Stimulated activated CD4-positive, alpha-beta T cell treated with anti-CD3 and anti-CD28 coated beads, Interleukin-1b, Interleukin-23, amount 100 ng/mL, for 4 hours (primary cell): ENCODE data around the gene PIGC.

ENCODE experiments used
- DNase-seq, 2 donors: peaks; one replicate each; pipeline ENCODE4 v3.0.0-alpha.2; 2020; ENCODE audit warnings: low read depth in 2 of 2

PIGC gene

GRCh38 chr1:172443666-172444453 is at the start of gene PIGC:
Gene PIGC, minus strand, starts transcription at chr1:172444069. Its CDS starts 1,447 bp downstream, at chr1:172442622.
- peak; percentile 86 to 89 for DNase-seq

GRCh38 chr1:172492421-172492820 is 48.6 kb upstream of the PIGC start:
- DNase-seq, result no peak

GRCh38 chr1:172489847-172490246 is 46.0 kb upstream of the PIGC start:
- DNase-seq, result no peak

- no peak for DNase-seq
Observed at GRCh38 chr1:172488393-172488792, 44.5 kb upstream of the PIGC start.

GRCh38 chr1:172487550-172487949 is 43.7 kb upstream of the PIGC start:
- DNase-seq, result no peak

- no peak for DNase-seq
Observed at GRCh38 chr1:172486805-172487454, 43.1 kb upstream of the PIGC start.

- no peak for DNase-seq
Observed at GRCh38 chr1:172485626-172486025, 41.8 kb upstream of the PIGC start.

GRCh38 chr1:172484252-172484651 is 40.4 kb upstream of the PIGC start:
- no peak for DNase-seq

GRCh38 chr1:172483448-172483847 is 39.6 kb upstream of the PIGC start:
- DNase-seq, result no peak

GRCh38 chr1:172482044-172482443 is 38.2 kb upstream of the PIGC start:
- no peak for DNase-seq

GRCh38 chr1:172480431-172480830 is 36.6 kb upstream of the PIGC start:
- DNase-seq, result no peak

GRCh38 chr1:172478485-172478884 is 34.6 kb upstream of the PIGC start:
- no peak for DNase-seq

GRCh38 chr1:172477741-172478140 is 33.9 kb upstream of the PIGC start:
- no peak for DNase-seq

GRCh38 chr1:172477216-172477615 is 33.3 kb upstream of the PIGC start:
- DNase-seq, result no peak

- DNase-seq, result no peak
Observed at GRCh38 chr1:172476218-172476811, 32.4 kb upstream of the PIGC start.

- no peak for DNase-seq
Observed at GRCh38 chr1:172473842-172474241, 30.0 kb upstream of the PIGC start.

- DNase-seq, result no peak
Observed at GRCh38 chr1:172473302-172473701, 29.4 kb upstream of the PIGC start.

GRCh38 chr1:172472495-172472894 is 28.6 kb upstream of the PIGC start:
- DNase-seq, result no peak

GRCh38 chr1:172471666-172472065 is 27.8 kb upstream of the PIGC start:
- no peak for DNase-seq

- DNase-seq, result no peak
Observed at GRCh38 chr1:172470149-172470548, 26.3 kb upstream of the PIGC start.

GRCh38 chr1:172469717-172470116 is 25.8 kb upstream of the PIGC start:
- DNase-seq, result no peak

- DNase-seq, result no peak
Observed at GRCh38 chr1:172468296-172468695, 24.4 kb upstream of the PIGC start.

- DNase-seq, result no peak
Observed at GRCh38 chr1:172467446-172467845, 23.6 kb upstream of the PIGC start.
